OCI-LY3 (cell line): ENCODE results near the gene ATG4B.

Experiments
- EZH2phosphoT487 ChIP-seq: fragments of 200-600 bp; shearing (Covaris generic); IDR thresholded peaks from 2 replicates; pipeline ENCODE4 v1.6.1; 2018; ENCODE audit warnings: antibody characterized with exemption, mixed run types, low read depth
- TF ChIP-seq, protein P1 (sequence below): fragments of 200-600, 300-600 bp; sonication (generic); IDR thresholded peaks from 2 replicates; pipeline ENCODE4 v1.5.1; 2014; ENCODE audit warnings: antibody characterized with exemption, low read length, low read depth

DNA sequence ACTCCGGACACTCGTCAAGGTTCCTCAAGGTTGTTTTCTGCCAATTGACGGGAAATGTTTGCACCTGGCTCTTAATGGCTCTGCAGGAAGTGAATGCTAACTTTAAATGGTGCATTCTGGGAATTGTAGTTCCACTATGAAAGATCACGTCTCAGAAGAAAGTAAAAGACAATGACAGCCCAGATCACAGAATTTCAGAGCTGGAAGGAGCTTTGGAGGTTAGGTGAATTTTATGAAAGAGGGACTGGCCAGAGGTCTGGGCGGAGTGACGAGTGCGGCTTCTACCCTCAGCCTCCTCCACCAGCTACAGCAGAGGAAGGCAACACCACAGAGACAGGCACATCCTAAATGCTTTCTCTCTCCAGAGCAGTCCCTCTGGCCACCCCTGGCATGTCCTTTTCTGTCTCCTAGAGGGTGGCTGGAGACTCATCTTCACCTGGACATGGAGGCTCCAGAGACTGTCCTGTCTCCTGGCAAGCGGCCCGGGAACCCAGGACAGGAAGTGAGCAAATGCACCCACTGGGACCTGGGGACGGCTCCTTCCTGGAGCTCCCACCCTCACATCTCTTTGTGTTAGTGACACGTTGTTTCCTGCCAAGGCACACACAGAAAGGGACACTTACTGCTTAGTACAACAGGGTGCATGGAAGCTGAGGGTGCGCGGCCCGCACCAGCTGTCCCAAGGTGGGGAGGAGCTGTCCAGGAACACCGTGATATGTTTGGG, 19.9 kb upstream of the ATG4B start:
- TF ChIP-seq, protein P1, sequence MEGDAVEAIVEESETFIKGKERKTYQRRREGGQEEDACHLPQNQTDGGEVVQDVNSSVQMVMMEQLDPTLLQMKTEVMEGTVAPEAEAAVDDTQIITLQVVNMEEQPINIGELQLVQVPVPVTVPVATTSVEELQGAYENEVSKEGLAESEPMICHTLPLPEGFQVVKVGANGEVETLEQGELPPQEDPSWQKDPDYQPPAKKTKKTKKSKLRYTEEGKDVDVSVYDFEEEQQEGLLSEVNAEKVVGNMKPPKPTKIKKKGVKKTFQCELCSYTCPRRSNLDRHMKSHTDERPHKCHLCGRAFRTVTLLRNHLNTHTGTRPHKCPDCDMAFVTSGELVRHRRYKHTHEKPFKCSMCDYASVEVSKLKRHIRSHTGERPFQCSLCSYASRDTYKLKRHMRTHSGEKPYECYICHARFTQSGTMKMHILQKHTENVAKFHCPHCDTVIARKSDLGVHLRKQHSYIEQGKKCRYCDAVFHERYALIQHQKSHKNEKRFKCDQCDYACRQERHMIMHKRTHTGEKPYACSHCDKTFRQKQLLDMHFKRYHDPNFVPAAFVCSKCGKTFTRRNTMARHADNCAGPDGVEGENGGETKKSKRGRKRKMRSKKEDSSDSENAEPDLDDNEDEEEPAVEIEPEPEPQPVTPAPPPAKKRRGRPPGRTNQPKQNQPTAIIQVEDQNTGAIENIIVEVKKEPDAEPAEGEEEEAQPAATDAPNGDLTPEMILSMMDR: no peak
- no peak for TF ChIP-seq EZH2phosphoT487
